ENCODE measurements around the gene NDUFAF2. TPM values are rescaled to one million over a fixed set of nuclear protein-coding genes. Genes with fewer than 3 reads are reported as not detected.

Gene NDUFAF2
- total and polyA plus RNA-seq, 7 donors, result 32.1 to 87.2 (median 57.4) TPM

DNA sequence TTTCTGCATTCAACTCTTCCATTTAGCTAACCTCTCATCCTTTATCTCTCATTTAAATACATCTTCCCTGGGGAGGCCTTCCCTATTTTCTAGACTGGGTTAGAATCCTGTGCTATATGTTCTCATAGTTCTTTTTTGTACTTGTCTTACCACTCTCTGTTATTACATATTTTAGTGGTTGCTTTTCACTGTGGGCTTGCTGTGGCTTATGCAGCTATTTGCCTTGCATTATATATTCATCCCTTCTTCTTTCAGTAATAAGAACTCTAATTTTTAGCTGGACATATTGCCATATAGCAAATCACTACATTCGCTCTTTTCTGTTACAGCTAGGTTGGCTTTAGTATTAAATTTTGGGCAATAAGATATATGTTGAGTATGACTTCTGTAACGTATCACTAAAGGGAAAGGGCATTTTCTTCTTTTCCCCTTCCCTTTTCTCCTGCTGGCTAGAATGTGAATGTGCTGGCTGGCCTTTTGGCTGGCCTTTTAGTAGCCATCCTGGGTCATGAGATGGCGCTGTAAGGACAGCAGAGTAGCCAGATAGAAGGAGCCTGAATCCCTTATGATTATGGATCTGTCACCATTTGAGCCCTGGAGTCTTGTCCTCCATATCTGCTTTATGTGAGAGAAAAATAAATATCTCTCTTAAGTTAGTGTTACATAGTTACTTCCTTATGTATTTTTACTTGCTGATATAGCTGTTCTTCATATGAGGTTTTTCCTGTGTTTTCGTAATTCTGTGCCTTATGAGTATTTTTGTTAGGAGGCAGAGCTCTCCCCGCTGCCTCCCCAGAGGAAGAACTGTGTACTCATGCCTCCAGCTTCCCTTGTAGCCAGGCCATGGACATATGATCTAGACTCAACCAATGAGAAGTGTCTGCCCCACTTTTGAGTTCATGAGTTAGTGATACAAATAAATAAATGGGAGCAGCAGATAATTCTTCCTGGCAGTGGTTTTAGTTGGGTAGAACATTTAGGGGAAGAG is 65.8 kb downstream of the NDUFAF2 start:
- Histone ChIP-seq H3K27ac (no peak overlapping the region), H3K4me1 (no peaks in the 10 kb centered on the region), H3K27me3 (ENCODE audit: insufficient read depth in 3 of 3, low read length in 2 of 3) (no peaks in the 10 kb centered on the region), H3K36me3 (ENCODE audit: insufficient read depth in 1 of 2, low read depth in 1 of 2) (no peaks in the 10 kb centered on the region), H3K9me3 (no peaks in the 10 kb centered on the region), H3K4me3 (no peak overlapping the region)
- ATAC-seq (no peak), DNase-seq (peak in 1 of 2 donors; percentile 25)
- 74 to 75% (median 75%) methylated on average over 5 of the region's 5 CpGs for WGBS, 3 donors
- intact Hi-C loops (cut with DNase I), result no loop called here
- TF ChIP-seq, protein P1, sequence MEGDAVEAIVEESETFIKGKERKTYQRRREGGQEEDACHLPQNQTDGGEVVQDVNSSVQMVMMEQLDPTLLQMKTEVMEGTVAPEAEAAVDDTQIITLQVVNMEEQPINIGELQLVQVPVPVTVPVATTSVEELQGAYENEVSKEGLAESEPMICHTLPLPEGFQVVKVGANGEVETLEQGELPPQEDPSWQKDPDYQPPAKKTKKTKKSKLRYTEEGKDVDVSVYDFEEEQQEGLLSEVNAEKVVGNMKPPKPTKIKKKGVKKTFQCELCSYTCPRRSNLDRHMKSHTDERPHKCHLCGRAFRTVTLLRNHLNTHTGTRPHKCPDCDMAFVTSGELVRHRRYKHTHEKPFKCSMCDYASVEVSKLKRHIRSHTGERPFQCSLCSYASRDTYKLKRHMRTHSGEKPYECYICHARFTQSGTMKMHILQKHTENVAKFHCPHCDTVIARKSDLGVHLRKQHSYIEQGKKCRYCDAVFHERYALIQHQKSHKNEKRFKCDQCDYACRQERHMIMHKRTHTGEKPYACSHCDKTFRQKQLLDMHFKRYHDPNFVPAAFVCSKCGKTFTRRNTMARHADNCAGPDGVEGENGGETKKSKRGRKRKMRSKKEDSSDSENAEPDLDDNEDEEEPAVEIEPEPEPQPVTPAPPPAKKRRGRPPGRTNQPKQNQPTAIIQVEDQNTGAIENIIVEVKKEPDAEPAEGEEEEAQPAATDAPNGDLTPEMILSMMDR (IDR thresholded peaks at IDR 0.05), result no peak

DNA sequence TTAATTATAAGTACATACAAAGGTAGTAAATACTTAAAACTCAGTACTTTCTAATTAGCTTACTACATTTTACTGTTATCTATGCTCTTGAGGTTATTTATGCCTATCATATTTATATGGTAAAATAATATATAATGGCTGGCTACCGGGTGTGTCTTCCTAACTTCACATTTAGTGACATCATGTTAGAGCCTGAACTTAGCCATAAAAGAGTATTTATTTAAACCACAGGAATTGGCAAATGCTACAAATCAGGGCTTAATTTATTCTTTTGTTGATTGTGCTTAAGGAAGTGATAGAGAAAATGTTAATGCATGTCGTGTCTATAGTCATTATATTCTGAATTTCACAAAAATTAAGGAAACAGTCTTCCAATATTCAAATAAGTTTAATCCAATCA is 73.1 kb downstream of the NDUFAF2 start:
- intact Hi-C loops (cut with DNase I), result no loop called here
- TF ChIP-seq, protein P1 (IDR thresholded peaks at IDR 0.05), result no peak
- WGBS, 3 donors, result 89 to 95% (median 94%) methylated on average over 2 of the region's 2 CpGs
- Histone ChIP-seq H3K27ac (no peak overlapping the region), H3K27me3 (ENCODE audit: insufficient read depth in 3 of 3, low read length in 2 of 3) (no peaks in the 10 kb centered on the region), H3K4me1 (peaks cover 12% of the 10 kb centered on the region), H3K9me3 (no peaks in the 10 kb centered on the region), H3K4me3 (no peak overlapping the region), H3K36me3 (ENCODE audit: insufficient read depth in 1 of 2, low read depth in 1 of 2) (no peaks in the 10 kb centered on the region)
- DNase-seq (no peak), ATAC-seq (no peak)

DNA sequence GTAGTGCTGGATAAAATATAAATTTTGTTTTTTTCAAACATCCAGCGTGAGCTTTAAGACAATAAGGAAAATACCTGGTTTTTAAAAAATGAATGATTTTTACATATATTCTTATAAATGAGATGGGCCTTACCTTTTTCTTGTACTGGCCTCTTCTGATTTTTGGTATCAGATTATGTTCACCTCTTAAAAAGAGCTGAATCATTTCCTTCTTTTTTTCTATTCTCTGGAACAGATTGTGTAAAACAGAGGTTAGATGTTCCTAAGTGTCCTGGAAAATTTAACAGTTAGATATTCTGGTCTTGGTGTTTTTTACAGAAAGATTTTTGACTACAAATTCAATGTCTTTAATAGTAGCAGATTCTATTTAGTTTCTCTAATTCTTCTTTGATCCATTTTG is 74.6 kb downstream of the NDUFAF2 start:
- Histone ChIP-seq H3K9me3 (no peaks in the 10 kb centered on the region), H3K4me3 (no peak overlapping the region), H3K27me3 (ENCODE audit: insufficient read depth in 3 of 3, low read length in 2 of 3) (no peaks in the 10 kb centered on the region), H3K36me3 (ENCODE audit: insufficient read depth in 1 of 2, low read depth in 1 of 2) (no peaks in the 10 kb centered on the region), H3K4me1 (peaks cover 15% of the 10 kb centered on the region), H3K27ac (no peak overlapping the region)
- 96% methylated on average over 1 of the region's 1 CpG for WGBS, 3 donors
- no peak for DNase-seq
- ATAC-seq, result no peak
- TF ChIP-seq, protein P1 (IDR thresholded peaks at IDR 0.05), result no peak
- intact Hi-C loops (cut with DNase I), result no loop called here

DNA sequence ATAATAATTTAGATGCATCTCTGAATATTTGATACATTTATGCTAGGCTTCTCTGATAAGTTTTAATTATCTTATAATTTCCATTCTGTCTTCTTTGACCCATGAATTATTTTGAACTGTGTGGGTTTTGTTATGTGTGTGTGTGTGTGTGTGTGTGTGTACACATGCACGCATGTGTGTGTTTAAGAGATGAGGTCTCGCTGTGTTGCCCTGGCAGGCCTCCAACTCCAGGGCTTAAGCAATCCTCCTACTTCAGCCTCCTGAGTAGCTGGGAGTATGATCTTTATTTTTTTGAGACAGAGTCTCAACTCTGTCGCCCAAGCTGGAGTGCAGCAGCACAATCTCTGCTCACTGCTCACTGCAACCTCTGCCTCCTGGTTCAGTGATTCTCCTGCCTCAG is 75.4 kb downstream of the NDUFAF2 start:
- intact Hi-C loops (cut with DNase I), result no loop called here
- H3K27ac ChIP-seq, result no peak overlapping the region

More for the DNA sequence above, 75.4 kb downstream of the NDUFAF2 start:
- H3K27me3 ChIP-seq (ENCODE audit: insufficient read depth in 3 of 3, low read length in 2 of 3), result no peaks in the 10 kb centered on the region
- H3K4me3 ChIP-seq, result no peak overlapping the region
- no peaks in the 10 kb centered on the region for H3K9me3 ChIP-seq
- TF ChIP-seq, protein P1 (IDR thresholded peaks at IDR 0.05), result no peak
- DNase-seq (peak in 1 of 2 donors; percentile 19), ATAC-seq (no peak)
- H3K4me1 ChIP-seq, result peaks cover 19% of the 10 kb centered on the region
- 76 to 81% (median 80%) methylated on average over 3 of the region's 3 CpGs for WGBS, 3 donors
- no peaks in the 10 kb centered on the region for H3K36me3 ChIP-seq (ENCODE audit: insufficient read depth in 1 of 2, low read depth in 1 of 2)

Measured in psoas muscle (tissue), 8 donors.